Measurements from ENCODE around the gene CD7. TPM values are rescaled to one million over a fixed set of nuclear protein-coding genes. Genes with fewer than 3 reads are reported as not detected.

Gene CD7
- total RNA-seq (2022; extraction: Qiagen RNA extraction): 0.08 to 0.22 TPM (median 0.15 TPM) in 5 replicates

DNA sequence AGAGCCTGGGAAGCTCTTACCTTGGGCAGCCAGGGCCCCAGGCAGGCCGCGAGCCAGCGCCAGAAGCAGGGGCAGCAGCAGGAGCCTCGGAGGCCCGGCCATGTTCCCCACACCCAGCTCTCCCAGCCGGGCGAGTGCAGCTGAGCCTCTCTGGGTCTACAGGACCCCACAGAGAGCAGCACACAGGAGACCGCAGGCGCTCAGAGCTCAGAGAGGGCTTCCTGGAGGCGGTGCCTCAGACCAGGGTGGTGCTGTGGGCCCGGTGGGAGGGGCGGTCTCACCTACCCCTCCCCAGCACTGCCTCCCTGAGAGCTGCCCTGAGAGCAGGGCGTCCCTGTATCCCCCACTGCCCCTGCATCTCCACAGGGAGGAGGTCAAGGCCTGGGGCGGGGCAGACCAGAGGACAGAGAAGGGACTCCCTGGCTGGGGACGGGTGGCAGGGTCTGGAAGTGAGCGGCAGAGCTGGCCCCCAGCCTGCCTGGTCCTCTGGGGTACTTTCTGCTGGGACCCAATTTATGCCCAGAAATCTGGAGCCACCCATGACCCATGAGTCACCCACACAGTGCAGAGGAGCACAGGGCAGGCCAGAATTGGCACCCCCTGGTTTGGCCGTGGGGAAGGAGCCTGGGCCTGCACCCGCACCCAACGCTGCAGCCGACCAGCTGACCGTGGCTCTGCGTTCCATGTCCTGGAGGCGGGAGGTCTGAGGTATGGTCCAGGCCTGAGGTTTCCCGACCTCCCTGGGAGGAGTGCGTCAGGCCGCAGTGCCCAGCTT, at the start of gene CD7:
Gene CD7, minus strand, starts transcription at position 215 of the 775 bp plus-strand sequence. Its CDS starts 113 bp downstream, at position 102.

DNA sequence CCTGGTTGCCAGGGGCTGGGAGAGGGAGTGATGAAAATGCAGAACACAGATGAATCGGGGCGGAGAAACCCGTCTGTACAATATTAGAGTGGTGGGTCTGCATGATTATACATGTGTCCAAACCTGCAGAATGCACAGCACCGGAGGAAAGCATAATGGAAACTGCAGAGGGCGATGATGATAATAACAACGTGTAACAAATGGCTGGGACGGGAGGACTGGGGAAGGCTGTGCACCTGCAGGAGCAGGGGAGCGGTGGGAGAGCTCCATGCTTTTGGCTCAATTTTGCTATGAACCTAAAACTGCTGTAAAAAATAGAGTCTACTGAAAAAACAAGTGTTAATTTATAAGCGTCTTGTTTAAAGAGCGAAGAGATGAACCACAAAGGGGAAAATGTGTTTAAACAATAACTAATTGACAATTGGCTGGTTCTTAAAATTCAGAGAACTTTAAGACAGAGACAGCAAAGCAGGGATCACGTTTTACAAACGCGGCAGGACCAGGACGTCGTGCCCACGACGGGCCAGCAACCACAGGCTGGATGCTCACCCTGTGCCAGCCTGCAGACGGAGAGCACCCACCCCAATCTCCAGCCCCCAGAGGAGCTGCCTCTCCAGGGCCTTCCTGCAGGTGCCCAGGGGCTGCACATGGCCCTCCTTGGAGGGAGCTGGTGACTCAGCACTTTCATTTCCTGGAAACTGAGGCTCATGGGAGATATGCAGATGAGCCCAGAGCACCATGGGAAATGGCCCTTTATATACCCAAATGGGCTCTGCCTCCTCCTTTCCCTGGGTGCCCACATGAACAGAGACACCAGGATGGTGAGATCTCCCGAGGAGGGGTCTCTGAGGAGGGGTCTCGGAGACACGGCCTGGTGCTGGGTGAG, 41.3 kb upstream of the CD7 start, which contains the start of gene TEX19:
Gene TEX19, plus strand, starts transcription at position 783 of the 886 bp plus-strand sequence. CDS start 2,904 bp downstream, outside the sequence.

DNA sequence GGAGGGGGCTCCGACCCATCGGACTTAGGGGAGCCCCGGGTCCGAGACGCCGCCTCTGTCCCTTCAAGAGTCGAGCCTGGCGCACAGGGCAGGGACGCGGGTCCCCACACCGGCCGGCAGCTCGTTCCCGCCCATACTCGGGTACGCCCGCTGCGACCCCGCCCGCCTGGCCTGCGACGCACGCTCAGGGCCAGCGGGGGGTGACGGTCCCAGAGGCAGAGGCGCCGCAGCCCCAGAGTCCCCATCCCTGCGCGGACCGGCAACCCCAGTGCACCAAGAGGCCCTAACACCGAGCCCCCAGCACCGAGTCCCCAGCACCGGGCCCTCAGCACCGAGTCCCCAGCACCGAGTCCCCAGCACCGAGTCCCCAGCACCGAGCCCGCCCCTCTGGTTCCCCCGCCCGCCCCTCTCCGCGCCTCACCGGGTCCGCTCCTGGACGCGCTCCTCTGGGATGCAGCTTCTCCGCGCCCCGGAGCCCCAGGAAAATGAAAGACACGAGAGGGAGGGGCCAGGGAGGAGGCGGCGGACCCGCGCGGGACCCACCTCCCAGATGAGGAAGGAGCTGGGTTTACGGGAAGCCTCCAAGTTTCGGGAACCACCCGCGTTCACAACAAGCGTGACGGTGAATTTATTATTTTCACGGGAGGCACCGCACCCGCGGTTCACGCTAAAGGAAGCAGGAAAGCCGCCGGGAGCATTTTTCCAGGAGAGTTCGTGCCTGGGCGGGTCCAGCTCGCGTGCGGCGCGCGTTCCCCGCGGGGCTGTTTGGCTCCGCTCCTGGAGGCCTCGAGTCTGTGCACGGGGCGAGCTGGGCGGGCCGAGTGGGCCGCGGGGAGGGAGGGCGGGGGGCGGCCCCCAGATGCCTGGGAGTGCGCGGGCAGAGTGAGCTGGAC, 16.1 kb upstream of the CD7 start, which contains the start of gene SECTM1:
Gene SECTM1, minus strand, starts transcription at position 488 of the 893 bp plus-strand sequence. CDS start 6,526 bp downstream, outside the sequence.

DNA sequence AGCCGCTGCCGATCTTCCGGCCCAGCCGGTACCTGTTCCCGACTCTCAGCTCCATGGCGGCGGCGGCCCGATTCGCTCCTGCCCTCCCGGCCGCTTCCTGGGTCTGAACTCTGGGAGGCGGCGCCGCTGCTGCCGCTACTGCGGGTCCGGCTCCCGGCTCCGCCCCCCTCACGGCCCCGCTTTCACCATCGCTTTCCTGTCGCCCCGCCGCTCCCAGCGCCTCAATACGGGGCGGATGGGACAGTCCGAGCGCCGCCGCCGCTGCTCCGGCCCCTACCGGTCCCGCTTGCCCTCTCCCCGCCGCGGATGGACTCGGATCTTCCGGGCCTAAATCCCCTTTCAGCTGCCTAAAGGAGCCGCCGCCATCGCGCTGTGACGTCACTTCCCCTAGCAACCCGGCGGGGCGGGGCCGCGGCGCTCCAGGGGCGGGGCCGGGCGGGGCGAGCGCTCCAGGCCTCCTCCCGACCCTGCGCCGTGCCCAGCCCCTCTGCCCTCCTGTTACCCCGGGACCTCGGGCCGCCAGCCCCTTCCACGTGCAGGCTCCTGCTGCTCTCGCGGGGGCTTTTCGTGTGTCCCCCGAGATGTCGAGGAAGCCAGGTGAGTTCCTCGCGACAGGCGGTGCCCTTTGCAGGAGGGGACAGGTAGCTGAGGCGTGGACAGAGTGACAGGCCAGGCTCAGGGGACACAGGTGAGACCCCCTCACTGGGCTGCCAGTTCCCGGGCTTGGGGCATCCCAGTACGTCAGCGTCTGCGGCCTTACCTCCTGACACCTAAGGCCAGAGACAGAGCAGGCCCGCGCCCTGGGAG, 43.9 kb downstream of the CD7 start, which contains the start of gene CSNK1D:
Gene CSNK1D, minus strand, starts transcription at position 374 of the 807 bp plus-strand sequence. Its CDS starts 319 bp downstream, at position 55.

Other genes starting within 250 kb of the CD7 start
- 86.5 to 156 TPM (median 150 TPM) in 5 replicates for gene FASN, start 219.4 kb downstream of the CD7 start, total RNA-seq (2022; extraction: Qiagen RNA extraction)
- gene CCDC57, start 104.8 kb downstream of the CD7 start, total RNA-seq (2022; extraction: Qiagen RNA extraction): 16.5 to 28.0 TPM (median 23.8 TPM) in 5 replicates
- gene SLC16A3, start 88.6 kb downstream of the CD7 start, total RNA-seq (2022; extraction: Qiagen RNA extraction): 122 to 172 TPM (median 152 TPM) in 5 replicates
- gene CSNK1D, start 43.9 kb downstream of the CD7 start, total RNA-seq (2022; extraction: Qiagen RNA extraction): 191 to 263 TPM (median 245 TPM) in 5 replicates
- 1.3 to 2.5 TPM (median 2.3 TPM) in 5 replicates for gene SECTM1, start 16.2 kb upstream of the CD7 start, total RNA-seq (2022; extraction: Qiagen RNA extraction)
- 0.26 to 0.53 TPM (median 0.37 TPM) in 5 replicates for gene TEX19, start 41.6 kb upstream of the CD7 start, total RNA-seq (2022; extraction: Qiagen RNA extraction)
- gene UTS2R, start 54.2 kb upstream of the CD7 start, total RNA-seq (2022; extraction: Qiagen RNA extraction): 0.06 TPM in 2 of 5 replicates, not detected in the others
- gene HEXD, start 100.7 kb upstream of the CD7 start, total RNA-seq (2022; extraction: Qiagen RNA extraction): 10.1 to 14.1 TPM (median 13.0 TPM) in 5 replicates
- gene OGFOD3, start 101.0 kb upstream of the CD7 start, total RNA-seq (2022; extraction: Qiagen RNA extraction): 18.0 to 26.1 TPM (median 23.2 TPM) in 5 replicates
- gene CYBC1, start 133.1 kb upstream of the CD7 start, total RNA-seq (2022; extraction: Qiagen RNA extraction): 45.9 to 65.3 TPM (median 58.7 TPM) in 5 replicates
- gene NARF, start 141.1 kb upstream of the CD7 start, total RNA-seq (2022; extraction: Qiagen RNA extraction): 45.1 to 52.5 TPM (median 49.4 TPM) in 5 replicates
- gene FOXK2, start 202.1 kb upstream of the CD7 start, total RNA-seq (2022; extraction: Qiagen RNA extraction): 41.7 to 62.8 TPM (median 60.0 TPM) in 5 replicates

All from A549 treated with dexamethasone at 1 μM for 4 hours (cell line).